Measurements from ENCODE around the gene TUBB. TPM values are rescaled to one million over a fixed set of nuclear protein-coding genes. Genes with fewer than 3 reads are reported as not detected.

TUBB gene
- total and polyA plus RNA-seq, 9 of the 15 experiments (the other 6 are each of a cell fraction or from before 2014, with no cell fraction given), result 971 to 2,870 (median 1,478) TPM

DNA sequence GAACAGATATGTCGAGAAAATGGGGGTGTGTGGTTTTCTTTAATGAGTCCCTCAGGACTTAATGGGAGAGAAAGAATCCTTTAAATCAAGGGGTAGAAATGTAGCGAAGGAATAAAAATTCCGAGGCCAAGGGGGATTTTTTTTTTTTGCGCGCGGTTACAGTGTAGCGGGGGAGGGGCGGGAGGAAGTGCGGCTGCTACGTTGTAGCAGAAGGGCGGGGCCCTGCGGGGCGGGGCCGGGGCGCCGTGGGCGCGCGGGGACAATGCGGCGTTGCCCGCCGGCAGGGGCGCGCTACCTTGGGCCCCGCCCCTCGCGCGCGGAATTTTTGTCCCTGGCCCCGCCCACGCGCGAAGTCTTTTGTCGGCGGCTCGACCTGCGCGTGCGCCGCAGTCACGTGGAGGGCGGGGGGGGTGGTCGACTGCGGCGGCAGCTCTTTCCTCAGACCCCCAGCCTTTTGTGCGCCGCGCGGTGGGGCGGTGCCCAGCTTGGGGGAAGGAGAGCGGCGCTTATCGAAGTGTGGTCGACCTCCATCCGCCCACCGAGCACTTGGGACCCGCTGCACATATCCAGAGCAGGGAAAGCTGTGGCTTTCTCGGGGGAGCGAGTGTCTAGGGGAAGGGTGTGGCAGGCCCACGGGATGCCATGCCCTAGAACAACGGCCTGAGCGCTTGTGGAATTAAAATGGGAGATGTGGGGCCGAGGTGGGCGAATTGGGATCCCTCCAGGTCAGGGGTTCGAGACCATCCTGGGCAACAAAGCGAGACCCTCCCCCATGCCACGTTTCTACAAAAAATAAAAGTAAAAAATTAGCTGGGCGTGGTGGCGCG is 1.3 kb downstream of the TUBB start (continued):
- peak; percentile 81 for TF ChIP-seq THAP12 (CRISPR knock-in tag; IDR thresholded peaks at IDR 0.05)
- TF ChIP-seq ZNF583 (CRISPR knock-in tag; IDR thresholded peaks at IDR 0.05), result peak; percentile 82
- TF ChIP-seq SP1 (CRISPR knock-in tag; IDR thresholded peaks at IDR 0.05), result peak; percentile 93
- peak; percentile 48; the same call in 1 of the 2 replicates for TF ChIP-seq EP400 (IDR thresholded peaks at IDR 0.05)
- TF ChIP-seq, protein P1, sequence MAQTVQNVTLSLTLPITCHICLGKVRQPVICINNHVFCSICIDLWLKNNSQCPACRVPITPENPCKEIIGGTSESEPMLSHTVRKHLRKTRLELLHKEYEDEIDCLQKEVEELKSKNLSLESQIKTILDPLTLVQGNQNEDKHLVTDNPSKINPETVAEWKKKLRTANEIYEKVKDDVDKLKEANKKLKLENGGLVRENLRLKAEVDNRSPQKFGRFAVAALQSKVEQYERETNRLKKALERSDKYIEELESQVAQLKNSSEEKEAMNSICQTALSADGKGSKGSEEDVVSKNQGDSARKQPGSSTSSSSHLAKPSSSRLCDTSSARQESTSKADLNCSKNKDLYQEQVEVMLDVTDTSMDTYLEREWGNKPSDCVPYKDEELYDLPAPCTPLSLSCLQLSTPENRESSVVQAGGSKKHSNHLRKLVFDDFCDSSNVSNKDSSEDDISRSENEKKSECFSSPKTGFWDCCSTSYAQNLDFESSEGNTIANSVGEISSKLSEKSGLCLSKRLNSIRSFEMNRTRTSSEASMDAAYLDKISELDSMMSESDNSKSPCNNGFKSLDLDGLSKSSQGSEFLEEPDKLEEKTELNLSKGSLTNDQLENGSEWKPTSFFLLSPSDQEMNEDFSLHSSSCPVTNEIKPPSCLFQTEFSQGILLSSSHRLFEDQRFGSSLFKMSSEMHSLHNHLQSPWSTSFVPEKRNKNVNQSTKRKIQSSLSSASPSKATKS (CRISPR knock-in tag; IDR thresholded peaks at IDR 0.05), result peak; percentile 58; the same call in 1 of the 2 replicates
- no peak for TF ChIP-seq PHB2 (IDR thresholded peaks at IDR 0.05; ENCODE audit: low read depth)
- TF ChIP-seq FOXA1 (IDR thresholded peaks at IDR 0.05; ENCODE audit: borderline replicate concordance), result no peak
- TF ChIP-seq ZNF3 (CRISPR knock-in tag; IDR thresholded peaks at IDR 0.05), result no peak
- no peak for TF ChIP-seq ZNF778 (CRISPR knock-in tag; IDR thresholded peaks at IDR 0.05)
- TF ChIP-seq FOXA3 (CRISPR knock-in tag; conservative IDR thresholded peaks at IDR 0.05 in 1 of 2, IDR thresholded peaks at IDR 0.05 in 1 of 2), result no peak; a peak in 1 of 4 replicates
- 0 out of 2 replicates have a peak, but pooled peaks have one; percentile 48 for TF ChIP-seq KLF6 (CRISPR knock-in tag; IDR thresholded peaks at IDR 0.05; ENCODE audit: borderline replicate concordance)
- no peak for TF ChIP-seq SMARCC2 (IDR thresholded peaks at IDR 0.05; ENCODE audit: low read depth)
- no peak for TF ChIP-seq RBM39 (optimal IDR thresholded peaks at IDR 0.05; ENCODE audit: low read depth, low read length)
- peak; percentile 98 for TF ChIP-seq ILF3 (IDR thresholded peaks at IDR 0.05; ENCODE audit: borderline replicate concordance)
- no peak for TF ChIP-seq SMAD4 (CRISPR knock-in tag; conservative IDR thresholded peaks at IDR 0.05)
- TF ChIP-seq ZNF146 (CRISPR knock-in tag; IDR thresholded peaks at IDR 0.05; ENCODE audit: unreplicated experiment), result no peak
- no peak; the same call in 1 of the 2 replicates for TF ChIP-seq HDAC2 (IDR thresholded peaks at IDR 0.05)
- no peak for TF ChIP-seq BRF1 (IDR thresholded peaks at IDR 0.05; ENCODE audit: borderline replicate concordance, extremely low read depth, insufficient read length)
- no peak for TF ChIP-seq NR2C1 (IDR thresholded peaks at IDR 0.05)
- no peak for TF ChIP-seq NR2C1 (tag; IDR thresholded peaks at IDR 0.05)
- peak; percentile 99 for TF ChIP-seq CXXC5 (CRISPR knock-in tag; IDR thresholded peaks at IDR 0.05)
- TF ChIP-seq CTBP1 (IDR thresholded peaks at IDR 0.05; ENCODE audit: borderline replicate concordance), result peak; percentile 77
- TF ChIP-seq ZNF124 (CRISPR knock-in tag; IDR thresholded peaks at IDR 0.05), result no peak
- TF ChIP-seq SP2 (IDR thresholded peaks at IDR 0.05; ENCODE audit: extremely low read depth, low read depth, low read length, poor library complexity, severe bottlenecking), result no peak
- no peak for TF ChIP-seq ARHGAP35 (IDR thresholded peaks at IDR 0.05; ENCODE audit: partially characterized antibody)
- no peak for TF ChIP-seq C11orf30 (IDR thresholded peaks at IDR 0.05; ENCODE audit: low read depth)

Data from K562 (cell line).